GM19099 (cell line): ENCODE data around the gene FUBP3.

Experiments used
- POLR2A ChIP-seq: IDR thresholded peaks from 3 replicates; pipeline ENCODE4 v1.6.1; 2011; ENCODE audit warnings: low read depth; ENCODE audit not compliant: insufficient read length; ENCODE audit errors: extremely low read depth

The FUBP3 gene

DNA sequence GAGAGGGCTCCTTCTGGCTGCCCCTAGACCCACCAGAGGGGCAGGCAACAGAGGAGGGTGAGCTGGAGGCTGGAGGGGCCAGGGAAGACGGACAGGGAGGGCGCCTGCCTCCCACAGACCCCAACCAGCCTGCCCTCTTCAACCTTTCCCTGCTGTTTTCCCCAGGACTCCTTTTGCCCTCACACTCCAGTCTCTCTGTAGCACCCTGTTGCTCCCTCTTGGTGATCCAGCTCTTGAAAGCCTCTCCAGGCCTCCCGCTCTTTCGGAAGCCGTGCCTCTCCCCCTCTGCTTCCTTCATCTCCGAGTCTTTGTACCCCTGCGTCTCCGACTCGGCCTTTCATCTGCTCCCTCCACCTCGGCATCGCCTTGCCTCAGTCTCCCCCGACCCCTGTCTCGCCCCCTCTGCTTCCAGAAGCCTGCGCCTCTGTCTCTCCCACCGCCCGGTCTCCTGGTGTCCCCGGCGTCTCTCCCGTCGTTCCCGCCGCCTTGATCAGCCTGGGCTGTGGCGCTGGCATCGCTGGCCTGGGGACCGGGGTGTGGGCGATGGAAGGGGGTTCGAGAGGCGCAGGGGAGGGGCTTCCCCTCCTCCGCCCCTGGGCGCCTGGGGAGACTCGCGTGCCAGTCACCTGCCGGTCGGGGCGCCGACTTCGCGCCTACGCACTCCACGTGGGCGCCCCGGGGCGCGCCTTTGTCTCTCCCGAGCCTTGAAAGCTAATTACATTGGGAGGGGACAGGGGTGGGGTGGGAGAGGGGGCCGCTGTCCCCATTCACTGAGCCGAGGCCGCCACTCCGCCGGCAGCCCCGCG, 79.7 kb downstream of the FUBP3 start:
- no peak for TF ChIP-seq POLR2A

DNA sequence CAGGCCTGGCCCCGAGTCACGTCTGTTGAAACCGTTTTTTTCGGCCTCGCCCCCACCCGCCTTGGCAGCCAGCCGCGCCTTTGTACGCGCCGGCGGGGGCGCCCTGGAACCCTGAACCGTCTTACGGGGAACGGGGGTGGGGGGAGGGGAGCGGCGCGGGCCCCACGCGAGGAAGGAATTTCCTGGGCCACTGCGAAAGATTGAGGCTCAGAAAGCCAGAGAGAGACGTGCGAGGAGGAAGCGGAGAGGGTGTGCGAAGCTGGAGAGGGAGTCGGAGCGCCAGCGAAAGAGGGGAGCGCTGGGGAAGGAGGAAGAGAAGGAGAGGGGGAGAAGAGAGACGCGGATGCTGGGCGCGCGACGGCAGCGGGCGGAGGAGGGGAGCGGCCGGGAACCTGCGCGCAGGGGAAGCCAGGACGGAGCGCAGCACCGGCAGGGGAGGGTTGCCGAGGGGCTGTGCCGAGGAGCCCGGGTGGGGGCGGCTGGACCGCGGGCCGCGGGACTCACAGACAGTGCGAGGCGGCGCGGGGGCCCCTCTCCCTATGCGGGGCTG, 80.4 kb downstream of the FUBP3 start:
- no peak for TF ChIP-seq POLR2A

DNA sequence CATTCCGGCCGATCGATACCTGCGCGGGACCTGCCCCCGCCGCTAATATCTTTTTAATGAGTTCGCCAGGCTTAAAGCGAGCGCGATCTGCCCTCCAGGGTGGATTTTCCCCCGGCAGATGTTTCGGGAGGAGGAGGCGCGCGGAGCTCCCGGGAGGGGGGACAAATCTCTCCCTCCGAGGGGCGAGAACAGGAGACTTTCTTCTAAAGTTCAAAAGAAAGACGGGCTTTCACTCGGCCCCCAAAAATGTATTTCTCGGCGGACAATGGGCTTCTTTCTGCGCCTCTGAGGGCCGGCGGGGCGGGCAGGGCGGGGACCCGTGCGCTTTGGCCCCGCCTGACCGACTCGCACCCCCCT, 80.9 kb downstream of the FUBP3 start:
- TF ChIP-seq POLR2A = no peak

DNA sequence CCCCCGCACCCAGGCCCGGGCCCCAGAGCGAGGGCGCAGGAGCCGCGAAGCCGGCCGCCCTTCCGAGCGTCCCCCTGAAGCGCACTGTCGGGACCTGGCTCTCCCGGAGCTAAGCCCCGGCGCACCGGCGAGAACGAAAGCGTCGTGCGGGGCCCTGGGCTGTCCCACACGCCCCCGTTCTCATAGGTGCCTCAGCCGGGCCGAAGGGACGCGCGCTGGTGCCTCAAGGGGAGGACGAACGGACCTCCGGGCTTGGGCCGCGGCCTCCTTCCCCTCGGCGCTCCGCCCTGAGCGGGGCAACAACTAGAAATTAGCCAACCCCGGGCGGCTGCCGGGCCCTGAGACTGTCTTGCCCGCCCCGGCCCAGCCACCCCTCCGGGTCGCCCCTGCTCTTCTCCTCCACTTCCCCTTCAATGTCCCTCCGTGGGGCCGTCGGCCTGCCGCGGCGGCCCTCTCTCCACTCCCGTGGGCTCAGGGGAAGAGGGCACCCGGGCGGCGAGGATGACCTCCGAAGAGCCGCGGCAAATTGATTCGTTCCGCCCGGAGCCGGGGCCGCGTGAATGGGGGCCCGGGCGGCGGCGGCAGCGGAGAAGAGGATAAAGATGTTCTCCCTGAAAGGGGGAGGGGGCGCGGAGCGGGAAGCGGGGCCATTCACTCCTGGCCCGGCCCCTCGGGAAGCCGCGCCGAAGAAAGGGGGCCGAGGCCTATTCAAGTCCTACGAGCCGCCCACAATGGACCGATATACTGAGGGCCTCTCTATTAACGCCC, 81.5 kb downstream of the FUBP3 start:
- no peak for TF ChIP-seq POLR2A

DNA sequence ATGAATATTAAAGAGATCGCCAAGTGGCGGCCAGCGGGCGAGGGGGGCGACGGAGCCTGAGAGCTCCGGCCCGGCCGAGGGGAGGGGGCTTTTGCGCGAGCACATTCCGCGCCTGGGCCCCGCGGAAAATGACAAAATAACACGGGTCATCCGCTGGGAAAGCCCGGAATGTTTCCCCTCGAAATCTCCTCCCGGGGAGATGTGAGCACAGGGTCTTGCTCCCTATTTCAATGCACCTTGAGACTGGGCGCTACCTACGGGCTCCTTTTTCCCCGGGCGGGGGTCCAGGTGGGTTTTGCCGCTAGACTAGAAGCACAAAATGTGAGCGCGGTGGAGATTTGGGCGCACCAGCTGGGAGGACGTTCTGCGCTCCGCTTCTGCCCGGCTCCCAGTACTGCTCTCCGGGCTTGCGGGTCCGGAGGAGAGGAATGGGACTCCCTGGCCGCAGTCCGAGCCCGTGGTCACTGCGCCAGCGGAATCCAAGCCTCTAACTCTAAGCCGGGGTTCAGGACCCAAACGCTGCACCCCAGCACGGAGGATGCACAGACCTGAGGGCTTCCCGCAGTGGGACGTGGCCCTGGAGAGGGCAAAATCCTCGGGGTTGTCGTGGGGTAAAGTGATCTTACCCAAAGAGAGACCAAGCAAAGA, 82.2 kb downstream of the FUBP3 start:
- TF ChIP-seq POLR2A = no peak

DNA sequence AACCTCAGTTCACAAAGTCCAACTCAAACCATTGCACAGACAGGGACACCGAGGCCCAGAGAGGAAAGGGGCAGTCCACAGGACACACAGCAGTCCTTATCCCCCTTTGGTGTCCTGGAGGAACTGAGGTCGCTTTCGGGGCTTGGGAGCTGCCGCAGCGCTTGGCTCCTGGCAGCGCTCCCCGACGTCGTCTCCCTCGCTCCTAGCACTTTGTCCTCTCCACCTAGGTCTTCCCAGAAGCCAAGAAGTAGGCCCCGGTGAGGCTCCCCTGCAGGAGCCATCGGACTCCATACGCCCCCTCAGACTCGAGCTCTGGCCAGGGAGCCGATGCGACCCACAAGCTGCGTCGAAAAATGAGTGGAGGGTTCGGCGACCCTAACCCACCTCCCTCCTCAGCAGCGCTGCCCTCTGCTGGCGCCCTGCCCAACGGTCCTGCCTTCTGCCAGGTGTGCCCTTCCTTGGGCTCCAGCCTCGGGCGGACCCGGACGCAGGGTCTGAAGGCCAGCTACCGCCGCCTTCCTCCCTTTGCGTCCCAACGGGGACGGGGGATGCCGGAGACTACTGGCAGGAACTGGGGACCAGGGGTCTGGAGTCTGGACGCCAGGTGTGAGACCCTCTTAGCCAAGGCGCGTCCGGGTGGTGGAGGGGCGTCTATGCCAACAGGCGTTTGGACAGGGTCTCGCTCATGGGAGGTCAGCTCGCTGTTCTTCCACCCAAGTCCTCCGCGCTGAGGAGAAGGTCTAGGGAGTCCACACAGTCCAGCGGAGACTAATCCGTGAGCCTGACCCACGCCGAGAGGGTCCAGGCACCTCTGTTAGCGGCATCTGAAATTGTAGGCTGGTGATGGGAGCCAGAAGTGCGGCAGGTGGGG, 83.0 kb downstream of the FUBP3 start:
- TF ChIP-seq POLR2A = no peak

DNA sequence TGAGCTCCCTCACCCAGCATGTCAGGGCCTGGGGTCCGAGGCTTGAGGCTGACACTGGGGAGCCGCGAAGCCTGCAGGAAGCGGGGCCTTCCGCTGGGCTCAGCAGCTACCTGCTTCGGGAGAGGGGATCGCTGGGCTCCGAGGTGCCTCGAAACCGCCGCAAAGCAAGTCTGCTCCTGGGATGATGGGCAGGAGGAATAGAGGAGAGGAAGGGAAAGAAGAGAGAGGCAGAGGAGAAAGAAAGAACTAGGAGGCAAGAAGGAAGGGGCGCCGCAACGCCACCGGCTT, 83.5 kb downstream of the FUBP3 start:
- no peak for TF ChIP-seq POLR2A

DNA sequence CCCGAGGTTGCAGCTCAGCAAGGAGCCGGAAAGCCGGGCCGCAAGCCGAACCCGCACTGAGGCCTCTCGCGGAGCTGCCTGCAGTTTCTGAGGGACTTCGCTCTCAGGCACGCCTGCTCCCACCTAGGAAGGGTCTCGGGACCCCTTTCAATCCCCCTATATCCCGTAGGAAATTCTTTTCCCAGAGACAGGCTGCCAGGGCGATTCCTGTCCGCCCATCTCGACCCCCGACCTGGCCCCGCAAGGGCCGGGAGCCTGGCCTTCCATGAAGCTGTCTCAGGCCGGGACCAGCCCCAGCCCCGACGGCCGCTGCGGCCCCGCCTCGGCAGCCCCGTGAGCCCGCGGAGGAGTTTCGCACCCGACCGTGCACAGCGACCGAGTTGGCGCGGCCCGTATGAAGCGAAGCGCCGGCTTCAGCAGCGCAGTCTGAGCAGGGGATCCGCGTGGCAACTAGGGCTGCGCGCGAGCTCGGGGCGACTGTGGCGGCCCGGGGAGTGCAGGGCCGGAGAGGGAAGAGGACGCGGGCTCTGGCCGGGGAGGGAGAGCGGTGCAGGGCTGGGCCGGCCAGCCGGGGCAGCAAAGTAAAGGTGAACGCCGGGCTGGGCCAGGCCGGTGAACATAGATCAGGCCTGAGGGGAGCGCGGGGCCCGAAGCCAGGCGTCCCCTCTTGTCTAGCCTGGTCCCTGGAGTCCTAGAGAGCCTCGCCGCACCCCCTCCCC, 84.0 kb downstream of the FUBP3 start:
- no peak for TF ChIP-seq POLR2A

DNA sequence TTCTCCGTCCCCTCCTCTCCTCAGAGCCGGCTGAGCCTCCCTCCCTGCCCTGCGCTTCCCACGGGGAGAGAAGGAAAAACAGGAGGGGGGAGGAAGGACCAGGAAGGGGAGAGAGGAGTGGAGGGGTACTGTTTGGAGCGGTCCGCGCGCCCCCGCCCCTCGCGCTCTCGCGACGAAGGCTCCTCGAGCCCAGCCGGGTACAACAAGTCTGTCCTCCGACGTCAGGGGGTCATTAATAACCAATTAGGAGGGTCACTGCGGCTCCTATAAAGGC, 84.5 kb downstream of the FUBP3 start:
- TF ChIP-seq POLR2A = no peak

DNA sequence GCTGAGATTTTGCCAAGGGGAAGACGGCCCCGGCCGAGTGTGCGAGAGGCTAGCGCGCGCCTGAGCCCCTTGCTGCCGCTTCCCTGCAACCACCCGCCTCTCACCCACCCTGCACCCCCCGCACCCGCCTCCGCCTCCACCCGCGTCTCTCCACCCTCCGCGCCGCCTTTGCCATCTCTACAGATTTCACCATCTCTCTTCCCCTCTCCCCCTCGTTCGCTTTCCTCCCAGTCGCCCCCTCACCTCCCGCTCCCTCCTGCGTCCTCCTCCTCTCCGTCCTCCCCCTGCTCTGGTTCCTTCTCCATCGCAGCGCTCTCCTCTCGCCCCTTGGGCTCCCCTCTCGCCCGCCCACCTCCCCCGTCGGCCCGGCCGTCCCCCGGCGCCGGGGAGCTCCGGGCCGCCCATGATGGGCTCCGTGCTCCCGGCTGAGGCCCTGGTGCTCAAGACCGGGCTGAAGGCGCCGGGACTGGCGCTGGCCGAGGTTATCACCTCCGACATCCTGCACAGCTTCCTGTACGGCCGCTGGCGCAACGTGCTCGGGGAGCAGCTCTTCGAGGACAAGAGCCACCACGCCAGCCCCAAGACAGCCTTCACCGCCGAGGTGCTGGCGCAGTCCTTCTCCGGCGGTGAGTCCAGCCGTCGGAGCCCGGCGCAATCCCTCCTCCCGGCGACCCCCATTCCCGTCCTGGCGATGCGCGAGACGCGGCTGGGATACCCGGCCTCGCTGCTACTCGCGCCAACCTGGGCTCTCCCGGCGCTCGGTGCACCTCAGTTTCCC, 85.1 kb downstream of the FUBP3 start, which contains the start of gene PRDM12:
TSS of gene PRDM12 (plus strand) at position 344 of the 778 bp plus-strand sequence. CDS start at position 404, 60 bp downstream.
- no peak for TF ChIP-seq POLR2A

DNA sequence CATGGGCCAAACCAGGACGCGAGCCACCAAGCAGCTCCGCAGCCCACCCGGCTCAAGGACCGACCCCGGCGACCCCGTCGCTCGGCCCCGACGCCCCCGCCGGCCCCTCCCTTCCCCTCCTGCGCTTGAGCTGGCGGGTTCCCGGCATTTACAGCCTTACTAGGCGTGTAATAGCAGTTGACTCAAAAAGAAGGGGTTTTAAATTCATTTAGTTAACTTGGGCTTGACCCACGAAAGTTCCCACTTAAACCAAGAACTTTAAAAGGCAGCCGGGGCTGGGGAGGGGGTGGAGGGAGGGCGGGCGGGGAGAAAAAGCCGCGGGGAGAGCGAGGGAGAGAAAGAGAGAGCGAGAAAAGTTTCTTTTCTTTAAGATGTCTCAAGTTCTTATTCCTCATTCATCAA, 85.7 kb downstream of the FUBP3 start:
- no peak for TF ChIP-seq POLR2A

DNA sequence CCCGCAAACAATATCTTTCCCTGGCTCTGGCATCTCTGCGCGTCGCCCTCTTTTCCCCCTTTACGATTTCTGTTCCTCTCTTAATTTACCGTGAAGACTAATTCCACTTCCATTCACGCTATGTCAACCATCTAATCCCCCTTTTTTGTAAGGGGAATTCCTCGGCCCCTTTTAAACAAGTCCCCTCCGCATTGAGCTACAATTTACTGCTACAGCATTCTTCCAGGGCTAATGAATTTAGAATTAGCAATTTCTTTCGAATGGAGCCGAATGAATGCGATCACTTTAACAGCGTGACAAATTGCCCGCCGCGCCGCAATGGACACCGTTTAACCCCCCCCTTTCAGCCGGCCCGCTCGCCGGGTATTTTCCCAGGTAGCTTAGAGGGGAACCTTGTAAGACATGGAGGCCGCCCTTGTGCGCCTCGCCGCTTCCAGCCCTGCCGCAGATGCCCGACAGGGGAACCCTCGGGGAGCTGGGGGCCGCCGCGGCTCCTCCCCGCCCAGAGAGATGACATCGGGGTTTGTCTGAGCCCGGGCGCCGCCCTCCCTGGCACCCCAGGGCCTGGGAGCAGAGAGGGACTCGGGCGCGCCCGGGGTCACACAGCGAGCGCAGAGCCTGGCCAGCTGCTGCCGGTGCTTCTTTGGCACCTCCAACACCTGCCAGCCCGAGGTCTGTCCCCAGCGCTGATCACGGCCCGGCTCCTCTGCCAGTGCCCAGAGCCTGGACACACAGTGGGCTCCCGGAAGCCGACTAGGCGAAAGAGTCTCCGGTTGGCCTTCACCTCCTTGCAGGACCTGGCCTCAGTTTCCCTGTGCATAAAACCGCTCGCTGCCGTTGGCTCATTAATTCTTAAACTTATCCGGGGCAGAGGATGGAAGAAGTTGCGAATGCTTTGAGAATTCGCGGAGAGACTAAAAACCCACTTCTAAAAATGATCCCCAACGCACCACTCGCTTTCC, 86.3 kb downstream of the FUBP3 start:
- no peak for TF ChIP-seq POLR2A
